Tibial nerve (tissue), 4 donors: ENCODE results near the gene TOP2B. TPM values are rescaled to one million over a fixed set of nuclear protein-coding genes. Genes with fewer than 3 reads are reported as not detected.

ENCODE experiments used
- DNase-seq, 2 donors: peaks; one replicate each; pipeline ENCODE4 v3.0.0-alpha.2; 2019; ENCODE audit warnings: low spot score in 2 of 2
- H3K27ac ChIP-seq, 4 donors: fragments of 200-600 bp; sonication (generic) in 3 of 4; one replicate each; pipeline ENCODE4 v1.5.1; 2017 to 2019; ENCODE audit warnings: mild to moderate bottlenecking in 1 of 4
- H3K27me3 ChIP-seq, 2 donors: fragments of 200-600 bp; sonication (generic) in 1 of 2; one replicate each; pipeline versions ENCODE4 v1.5.1 to v1.6.0; 2017 to 2019
- H3K36me3 ChIP-seq, 3 donors: fragments of 200-600 bp; sonication (generic); one replicate each; pipeline ENCODE4 v1.5.1; 2018 to 2019
- H3K4me1 ChIP-seq, 4 donors: fragments of 200-600 bp; sonication (generic) in 3 of 4; one replicate each; pipeline ENCODE4 v1.5.1; 2017 to 2019
- H3K4me3 ChIP-seq, 4 donors: fragments of 200-600 bp; sonication (generic) in 3 of 4; one replicate each; pipeline ENCODE4 v1.5.1; 2017 to 2019; ENCODE audit warnings: mild to moderate bottlenecking in 1 of 4, moderate library complexity in 1 of 4
- H3K9me3 ChIP-seq, 4 donors: fragments of 200-600 bp; sonication (generic) in 3 of 4; one replicate each; pipeline ENCODE4 v1.5.1; 2017 to 2019
- CTCF ChIP-seq, 5 experiments: fragments of 200-600 bp in 3 of 5; fragments of 450-650 bp in 2 of 5; sonication (generic) in 3 of 5; IDR thresholded peaks; one replicate each; pipeline ENCODE4 v1.5.1; 2016 to 2019; ENCODE audit warnings: antibody characterized with exemption in 5 of 5, mild to moderate bottlenecking in 3 of 5, moderate library complexity in 2 of 5
- EP300 ChIP-seq, 2 donors: sonication (generic); formaldehyde crosslinking; IDR thresholded peaks; one replicate each; pipeline ENCODE4 v1.6.1; 2017; ENCODE audit warnings: antibody characterized with exemption in 2 of 2, mild to moderate bottlenecking in 1 of 2
- POLR2A ChIP-seq, 2 donors: fragments of 450-650 bp; IDR thresholded peaks; one replicate each; pipeline ENCODE4 v1.6.1; 2017; ENCODE audit warnings: antibody characterized with exemption in 2 of 2, mild to moderate bottlenecking in 2 of 2, moderate library complexity in 2 of 2
- WGBS, 2 donors: methylation state at CpG; one replicate each; pipeline ENCODE4 v1.1.5; 2018; 5-methylcytosine and 5-hydroxymethylcytosine counted together
- total RNA-seq, 4 donors: library from RNA; depleted of rRNA; stranded (reverse); fragments of >200 nt; gene quantifications; one replicate each; pipeline ENCODE4 v1.1.0, GENCODE V29; 2016

Gene TOP2B
- total RNA-seq, 4 donors from 2014 or later, result 85.3 to 121 (median 99.3) TPM

GRCh38 chr3:25594007-25594502 lies 70.7 kb downstream of the TOP2B start:
- 0% methylated on average over 1 of the region's 1 CpG for WGBS, 2 donors
- H3K27me3 ChIP-seq, result no peaks in the 10 kb centered on the region
- TF ChIP-seq CTCF (IDR thresholded peaks at IDR 0.05) (peak; percentile 56 to 84 (median 78)), POLR2A (IDR thresholded peaks at IDR 0.05) (no peak), EP300 (IDR thresholded peaks at IDR 0.05) (no peak)
- peak in 1 of 2 donors; percentile 42 for DNase-seq
- no peak overlapping the region for H3K27ac ChIP-seq
- H3K4me3 ChIP-seq, result no peak overlapping the region
- peaks cover 0 to 36% (median 13%) of the 10 kb centered on the region in 4 donors for H3K4me1 ChIP-seq
- H3K9me3 ChIP-seq, result no peaks in the 10 kb centered on the region
- H3K36me3 ChIP-seq, result peaks cover 0 to 25% (median 0%) of the 10 kb centered on the region in 3 donors

- TF ChIP-seq POLR2A (IDR thresholded peaks at IDR 0.05) (no peak), CTCF (IDR thresholded peaks at IDR 0.05) (no peak), EP300 (IDR thresholded peaks at IDR 0.05) (no peak)
- Histone ChIP-seq H3K4me1 (peaks cover 0 to 36% (median 13%) of the 10 kb centered on the region in 4 donors), H3K27ac (peak overlapping the region in 1 of 4 donors; percentile 53), H3K27me3 (no peaks in the 10 kb centered on the region), H3K9me3 (no peaks in the 10 kb centered on the region), H3K4me3 (no peak overlapping the region), H3K36me3 (peaks cover 0 to 16% (median 0%) of the 10 kb centered on the region in 3 donors)
- DNase-seq, result no peak
Observed at GRCh38 chr3:25593001-25593400, 71.7 kb downstream of the TOP2B start.

GRCh38 chr3:25592510-25592968 lies 72.2 kb downstream of the TOP2B start:
- H3K4me3 ChIP-seq, result no peak overlapping the region
- peaks cover 0 to 12% (median 0%) of the 10 kb centered on the region in 3 donors for H3K36me3 ChIP-seq
- no peaks in the 10 kb centered on the region for H3K27me3 ChIP-seq
- WGBS, 2 donors, result 19 to 22% methylated on average over 3 of the region's 3 CpGs
- peak overlapping the region in 2 of 4 donors; percentile 23 to 53 for H3K27ac ChIP-seq
- no peaks in the 10 kb centered on the region for H3K9me3 ChIP-seq
- DNase-seq, result peak; percentile 34 to 42
- peak in 4 of 5 experiments; percentile 17 to 50 (median 32) for TF ChIP-seq CTCF (IDR thresholded peaks at IDR 0.05)
- TF ChIP-seq POLR2A (IDR thresholded peaks at IDR 0.05), result no peak
- peak in 1 of 2 donors; percentile 22 for TF ChIP-seq EP300 (IDR thresholded peaks at IDR 0.05)
- H3K4me1 ChIP-seq, result peaks cover 0 to 36% (median 13%) of the 10 kb centered on the region in 4 donors

- Histone ChIP-seq H3K4me1 (peaks cover 0 to 28% (median 13%) of the 10 kb centered on the region in 4 donors), H3K27ac (no peak overlapping the region), H3K27me3 (no peaks in the 10 kb centered on the region), H3K36me3 (no peaks in the 10 kb centered on the region), H3K9me3 (no peaks in the 10 kb centered on the region), H3K4me3 (no peak overlapping the region)
- DNase-seq, result no peak
- WGBS, 2 donors, result 49 to 53% methylated on average over 8 of the region's 8 CpGs
- TF ChIP-seq POLR2A (IDR thresholded peaks at IDR 0.05), result no peak
- TF ChIP-seq EP300 (IDR thresholded peaks at IDR 0.05), result no peak
- no peak for TF ChIP-seq CTCF (IDR thresholded peaks at IDR 0.05)
Observed at GRCh38 chr3:25589783-25590258, 74.9 kb downstream of the TOP2B start.

- 89 to 98% methylated on average over 4 of the region's 4 CpGs for WGBS, 2 donors
- no peaks in the 10 kb centered on the region for H3K36me3 ChIP-seq
- no peaks in the 10 kb centered on the region for H3K9me3 ChIP-seq
- TF ChIP-seq POLR2A (IDR thresholded peaks at IDR 0.05) (no peak), CTCF (IDR thresholded peaks at IDR 0.05) (no peak), EP300 (IDR thresholded peaks at IDR 0.05) (no peak)
- H3K27ac ChIP-seq, result no peak overlapping the region
- H3K27me3 ChIP-seq, result no peaks in the 10 kb centered on the region
- H3K4me3 ChIP-seq, result no peak overlapping the region
- DNase-seq, result no peak
- H3K4me1 ChIP-seq, result peaks cover 0 to 25% (median 13%) of the 10 kb centered on the region in 4 donors
Observed at GRCh38 chr3:25589104-25589782, 75.5 kb downstream of the TOP2B start.
